Measurements from ENCODE around the gene DCAF10. TPM values are rescaled to one million over a fixed set of nuclear protein-coding genes. Genes with fewer than 3 reads are reported as not detected.
A peak's percentile ranks its signal among the peaks of the same experiment; 100 is the strongest.
"Not testable (repeated sequence)": the region's sequence is repeated elsewhere in the genome, so short reads cannot be mapped to it uniquely, and the experiment has no call there.

Gene DCAF10
- total and polyA plus RNA-seq, 10 donors = 3.7 to 34.2 (median 23.5) TPM

DNA sequence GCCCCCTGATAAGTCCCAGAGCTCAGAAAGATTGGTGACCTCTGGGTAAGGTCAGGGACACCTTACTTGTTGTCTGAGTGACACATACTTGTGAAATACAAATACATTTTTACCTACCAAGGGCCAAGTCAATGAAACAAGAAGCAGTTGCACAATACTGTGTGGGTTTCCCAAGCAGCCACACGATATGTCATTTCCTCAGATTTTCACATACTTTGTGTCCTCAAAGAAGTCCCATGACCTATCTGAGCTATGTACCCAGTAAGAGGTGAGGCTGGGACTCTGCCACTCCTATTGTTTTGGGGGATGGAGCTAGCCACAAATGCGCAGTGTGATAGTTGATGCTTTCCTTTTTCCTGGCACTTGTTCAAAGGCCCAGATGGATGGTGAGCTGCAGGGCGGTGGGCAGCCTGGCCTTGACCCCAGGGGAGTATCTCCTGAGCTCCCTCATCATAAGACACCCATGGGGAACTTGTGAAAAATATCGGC, 108.1 kb downstream of the DCAF10 start:
- peak; percentile 75 for DNase-seq
- peak overlapping the region in 1 of 8 donors; percentile 53 for H3K4me3 ChIP-seq
- peaks cover 0 to 51% (median 19%) of the 10 kb centered on the region in 6 donors for H3K4me1 ChIP-seq
- TF ChIP-seq POLR2A (IDR thresholded peaks at IDR 0.05) (no peak), POLR2AphosphoS5 (IDR thresholded peaks at IDR 0.05) (peak in 2 of 3 donors; percentile 15 to 70)
- TF ChIP-seq, protein P1, sequence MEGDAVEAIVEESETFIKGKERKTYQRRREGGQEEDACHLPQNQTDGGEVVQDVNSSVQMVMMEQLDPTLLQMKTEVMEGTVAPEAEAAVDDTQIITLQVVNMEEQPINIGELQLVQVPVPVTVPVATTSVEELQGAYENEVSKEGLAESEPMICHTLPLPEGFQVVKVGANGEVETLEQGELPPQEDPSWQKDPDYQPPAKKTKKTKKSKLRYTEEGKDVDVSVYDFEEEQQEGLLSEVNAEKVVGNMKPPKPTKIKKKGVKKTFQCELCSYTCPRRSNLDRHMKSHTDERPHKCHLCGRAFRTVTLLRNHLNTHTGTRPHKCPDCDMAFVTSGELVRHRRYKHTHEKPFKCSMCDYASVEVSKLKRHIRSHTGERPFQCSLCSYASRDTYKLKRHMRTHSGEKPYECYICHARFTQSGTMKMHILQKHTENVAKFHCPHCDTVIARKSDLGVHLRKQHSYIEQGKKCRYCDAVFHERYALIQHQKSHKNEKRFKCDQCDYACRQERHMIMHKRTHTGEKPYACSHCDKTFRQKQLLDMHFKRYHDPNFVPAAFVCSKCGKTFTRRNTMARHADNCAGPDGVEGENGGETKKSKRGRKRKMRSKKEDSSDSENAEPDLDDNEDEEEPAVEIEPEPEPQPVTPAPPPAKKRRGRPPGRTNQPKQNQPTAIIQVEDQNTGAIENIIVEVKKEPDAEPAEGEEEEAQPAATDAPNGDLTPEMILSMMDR (IDR thresholded peaks at IDR 0.05 in 8 of 11, conservative IDR thresholded peaks at IDR 0.05 in 3 of 11) = no peak
- no peaks in the 10 kb centered on the region for H3K36me3 ChIP-seq
- intact Hi-C loops (cut with DNase I; ENCODE audit: low total_unique reads) = no loop called here
- H3K9me3 ChIP-seq = no peaks in the 10 kb centered on the region
- H3K27ac ChIP-seq = peak overlapping the region in 6 of 8 donors; percentile 34 to 90 (median 76)
- H3K27me3 ChIP-seq (replicated peaks in 1 of 7) = no peaks in the 10 kb centered on the region
- 36 to 66% (median 51%) methylated on average over 4 of the region's 4 CpGs for WGBS, 5 donors

DNA sequence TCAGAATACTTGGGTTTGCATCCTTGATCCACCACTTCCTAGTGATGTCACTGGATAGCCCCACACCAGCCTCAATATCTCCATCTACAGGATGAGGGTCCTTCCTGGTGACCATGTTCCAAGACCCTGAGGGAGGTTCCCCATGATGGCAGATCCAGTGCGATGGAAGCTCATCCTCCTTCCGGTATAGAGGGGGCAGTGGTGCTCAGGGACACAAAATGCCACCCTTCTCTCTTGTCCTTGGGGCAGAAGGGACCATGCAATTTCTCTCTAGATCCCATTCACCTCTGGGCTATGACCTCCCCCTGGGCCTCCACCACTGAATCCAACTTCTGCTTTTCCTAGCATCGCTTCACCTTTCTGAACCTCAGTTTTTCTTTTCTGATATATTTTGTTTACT, 108.7 kb downstream of the DCAF10 start:
- TF ChIP-seq, protein P1 (IDR thresholded peaks at IDR 0.05 in 8 of 11, conservative IDR thresholded peaks at IDR 0.05 in 3 of 11) = no peak
- Histone ChIP-seq H3K27ac (peak overlapping the region in 6 of 8 donors; percentile 34 to 90 (median 76)), H3K27me3 (replicated peaks in 1 of 7) (no peaks in the 10 kb centered on the region), H3K9me3 (no peaks in the 10 kb centered on the region), H3K36me3 (no peaks in the 10 kb centered on the region), H3K4me1 (peaks cover 0 to 56% (median 19%) of the 10 kb centered on the region in 6 donors), H3K4me3 (peak overlapping the region in 1 of 8 donors; percentile 53)
- peak; percentile 36 for DNase-seq
- WGBS, 5 donors = 74 to 96% (median 87%) methylated on average over 3 of the region's 3 CpGs
- intact Hi-C loops (cut with DNase I; ENCODE audit: low total_unique reads) = no loop called here

- intact Hi-C loops (cut with DNase I; ENCODE audit: low total_unique reads) = loop anchor here (5.0 to 10.0 kb wide), 4 partner anchors 157 to 455 kb away; partner anchors contain the start of gene SHB
- Histone ChIP-seq H3K4me1 (peaks cover 0 to 54% (median 14%) of the 10 kb centered on the region in 6 donors), H3K27ac (peak overlapping the region in 2 of 8 donors; percentile 85 to 90)
- H3K36me3 ChIP-seq; H3K4me3 ChIP-seq; H3K27me3 ChIP-seq (replicated peaks in 1 of 7); H3K9me3 ChIP-seq: not testable (repeated sequence)
- DNase-seq = peak; percentile 38
- 82 to 95% (median 87%) methylated on average over 5 of the region's 5 CpGs for WGBS, 5 donors
Observed at GRCh38 chr9:37909836-37910235, 109.2 kb downstream of the DCAF10 start.

DNA sequence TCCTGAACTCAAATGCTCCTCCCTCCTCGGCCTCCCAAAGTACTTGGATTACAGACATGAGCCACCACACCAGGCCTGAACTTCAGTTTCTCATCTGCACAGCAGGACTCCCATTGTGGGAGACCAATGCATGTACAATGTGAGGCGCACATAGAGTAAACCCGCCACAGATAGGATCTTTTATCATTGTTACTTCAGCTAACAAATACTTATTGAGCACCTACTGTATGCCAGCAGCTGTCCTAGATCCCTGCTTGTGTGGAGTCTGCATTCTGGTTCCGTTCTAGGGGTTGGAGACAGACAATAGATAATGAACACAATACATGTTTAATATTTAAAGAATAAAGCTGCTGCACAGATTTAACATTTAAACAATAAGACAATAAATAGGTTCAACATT, 109.7 kb downstream of the DCAF10 start:
- WGBS, 5 donors = 84 to 95% (median 91%) methylated on average over 4 of the region's 4 CpGs

More for the DNA sequence above, 109.7 kb downstream of the DCAF10 start:
- Histone ChIP-seq H3K9me3 (no peaks in the 10 kb centered on the region), H3K27me3 (replicated peaks in 1 of 7) (no peaks in the 10 kb centered on the region), H3K36me3 (no peaks in the 10 kb centered on the region), H3K27ac (peak overlapping the region in 1 of 8 donors; percentile 70), H3K4me3 (no peak overlapping the region), H3K4me1 (peaks cover 0 to 49% (median 11%) of the 10 kb centered on the region in 6 donors)
- intact Hi-C loops (cut with DNase I; ENCODE audit: low total_unique reads) = loop anchor here (5.0 to 10.0 kb wide), 4 partner anchors 157 to 455 kb away; partner anchors contain the start of gene SHB
- TF ChIP-seq, protein P1 (IDR thresholded peaks at IDR 0.05 in 8 of 11, conservative IDR thresholded peaks at IDR 0.05 in 3 of 11) = no peak
- no peak for TF ChIP-seq POLR2AphosphoS5 (IDR thresholded peaks at IDR 0.05)
- TF ChIP-seq POLR2A (IDR thresholded peaks at IDR 0.05) = no peak
- DNase-seq = peak; percentile 9
